Nephron progenitor cell (in vitro differentiated cells): Measurements from ENCODE around the gene HTATSF1.

Source experiments
- DNase-seq: peaks from one replicate; pipeline ENCODE4 v3.0.0; 2021
- H3K27ac Mint-ChIP-seq: 2 replicates; pipeline ENCODE4 v1.8.0; 2021; ENCODE audit warnings: mild to moderate bottlenecking, moderate library complexity, mixed read lengths
- H3K27me3 Mint-ChIP-seq: 2 replicates; pipeline ENCODE4 v1.8.0; 2021; ENCODE audit warnings: mild to moderate bottlenecking, low read depth, mixed read lengths; ENCODE audit not compliant: poor library complexity
- H3K36me3 Mint-ChIP-seq: 2 replicates; pipeline ENCODE4 v1.8.0; 2021; ENCODE audit warnings: low read depth, mixed read lengths
- H3K4me1 Mint-ChIP-seq: 2 replicates; pipeline ENCODE4 v1.8.0; 2021; ENCODE audit warnings: mixed read lengths
- H3K4me3 Mint-ChIP-seq: 2 replicates; pipeline ENCODE4 v1.8.0; 2021; ENCODE audit warnings: mild to moderate bottlenecking, moderate library complexity, mixed read lengths
- H3K9me3 Mint-ChIP-seq: 2 replicates; pipeline ENCODE4 v1.8.0; 2021; ENCODE audit warnings: mild to moderate bottlenecking, moderate library complexity, mixed read lengths
- TF ChIP-seq, protein P1 (sequence below): fragments of 200-600 bp; sonication (generic); IDR thresholded peaks from 2 replicates; pipeline ENCODE4 v1.5.0; 2021; ENCODE audit warnings: antibody characterized with exemption

HTATSF1 gene

DNA sequence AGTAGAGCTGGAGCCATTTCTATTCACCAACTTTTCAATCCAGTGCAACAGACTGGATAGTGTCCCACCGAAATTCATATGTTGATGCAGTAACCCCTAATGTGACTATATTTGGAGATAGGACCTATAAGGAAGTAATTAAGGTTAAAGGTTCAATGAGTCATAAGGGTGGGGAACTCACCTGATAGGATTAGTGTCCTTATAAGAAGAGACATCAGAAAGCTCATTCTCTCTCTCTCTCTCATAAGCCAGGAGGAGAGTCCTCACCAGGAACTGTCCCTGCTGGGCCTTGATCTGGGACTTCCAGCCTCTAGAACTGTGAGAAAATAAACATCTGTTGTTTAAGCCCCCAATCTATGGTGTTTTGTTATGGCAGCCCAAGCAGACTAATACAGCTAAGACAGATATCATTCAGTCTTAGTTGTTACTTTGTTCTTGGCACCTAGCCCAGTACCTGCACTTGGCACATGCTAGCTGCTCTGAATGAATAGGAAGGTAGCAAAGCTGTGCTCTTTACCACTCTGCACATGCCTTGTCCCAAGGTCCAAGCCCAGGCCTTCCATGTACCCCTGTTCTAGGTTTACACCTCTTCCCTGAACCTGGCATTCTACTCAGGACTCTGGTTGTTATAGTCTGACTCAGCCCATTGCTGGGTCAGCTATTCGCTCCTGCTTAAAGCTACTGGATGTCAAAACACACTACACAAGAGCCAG is 28.8 kb upstream of the HTATSF1 start:
- TF ChIP-seq, protein P1, sequence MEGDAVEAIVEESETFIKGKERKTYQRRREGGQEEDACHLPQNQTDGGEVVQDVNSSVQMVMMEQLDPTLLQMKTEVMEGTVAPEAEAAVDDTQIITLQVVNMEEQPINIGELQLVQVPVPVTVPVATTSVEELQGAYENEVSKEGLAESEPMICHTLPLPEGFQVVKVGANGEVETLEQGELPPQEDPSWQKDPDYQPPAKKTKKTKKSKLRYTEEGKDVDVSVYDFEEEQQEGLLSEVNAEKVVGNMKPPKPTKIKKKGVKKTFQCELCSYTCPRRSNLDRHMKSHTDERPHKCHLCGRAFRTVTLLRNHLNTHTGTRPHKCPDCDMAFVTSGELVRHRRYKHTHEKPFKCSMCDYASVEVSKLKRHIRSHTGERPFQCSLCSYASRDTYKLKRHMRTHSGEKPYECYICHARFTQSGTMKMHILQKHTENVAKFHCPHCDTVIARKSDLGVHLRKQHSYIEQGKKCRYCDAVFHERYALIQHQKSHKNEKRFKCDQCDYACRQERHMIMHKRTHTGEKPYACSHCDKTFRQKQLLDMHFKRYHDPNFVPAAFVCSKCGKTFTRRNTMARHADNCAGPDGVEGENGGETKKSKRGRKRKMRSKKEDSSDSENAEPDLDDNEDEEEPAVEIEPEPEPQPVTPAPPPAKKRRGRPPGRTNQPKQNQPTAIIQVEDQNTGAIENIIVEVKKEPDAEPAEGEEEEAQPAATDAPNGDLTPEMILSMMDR: no peak
- H3K9me3 Mint-ChIP-seq: peaks cover 25% of the 10 kb centered on the region
- H3K36me3 Mint-ChIP-seq: no peaks in the 10 kb centered on the region
- H3K4me3 Mint-ChIP-seq: no peak overlapping the region
- no peak overlapping the region for H3K27ac Mint-ChIP-seq
- H3K27me3 Mint-ChIP-seq: peaks cover 7% of the 10 kb centered on the region
- H3K4me1 Mint-ChIP-seq: no peaks in the 10 kb centered on the region
- no peak for DNase-seq

DNA sequence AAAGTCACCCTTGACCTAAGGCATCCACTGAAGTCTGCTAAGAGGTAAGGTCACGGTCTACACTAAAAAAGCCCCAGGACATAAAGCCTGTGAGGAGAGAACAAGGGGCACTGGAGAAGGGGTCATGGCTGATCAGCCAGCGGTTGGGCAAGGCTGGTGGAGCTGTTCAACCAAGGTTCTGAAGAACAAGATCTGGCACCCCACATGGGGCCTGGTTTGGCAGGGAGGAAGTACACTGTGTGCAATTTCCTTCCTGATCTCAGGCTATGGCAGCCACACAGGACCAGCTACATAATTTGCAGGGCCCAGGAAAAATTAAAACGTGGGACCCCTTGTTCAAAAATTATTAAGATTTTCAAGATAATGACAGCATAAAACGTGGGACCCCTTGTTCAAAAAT is 23.7 kb upstream of the HTATSF1 start:
- H3K27ac Mint-ChIP-seq: no peak overlapping the region
- H3K9me3 Mint-ChIP-seq: peaks cover 30% of the 10 kb centered on the region

DNA sequence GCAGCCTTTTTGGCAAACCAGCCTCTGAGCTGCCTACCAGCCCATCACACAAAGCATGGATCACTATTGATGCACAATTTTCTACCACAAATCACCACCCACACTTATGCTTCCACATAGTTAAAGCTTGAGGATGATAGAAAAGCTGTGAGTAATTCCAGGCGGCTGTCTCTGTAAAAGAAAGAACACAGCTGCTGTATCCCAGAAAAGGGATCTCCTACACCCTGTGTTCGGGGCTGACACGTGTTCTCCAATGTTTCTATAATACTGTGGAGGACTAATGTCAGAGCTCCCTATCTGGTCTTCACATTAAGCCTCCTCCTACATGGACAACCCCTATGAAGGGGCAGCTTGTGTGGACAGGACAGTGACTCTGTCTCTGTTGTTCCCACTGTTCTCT is 22.2 kb upstream of the HTATSF1 start:
- H3K9me3 Mint-ChIP-seq: peaks cover 32% of the 10 kb centered on the region
- H3K27me3 Mint-ChIP-seq: peaks cover 16% of the 10 kb centered on the region
- no peak overlapping the region for H3K27ac Mint-ChIP-seq
- no peak for DNase-seq
- TF ChIP-seq, protein P1: no peak
- no peaks in the 10 kb centered on the region for H3K36me3 Mint-ChIP-seq
- no peak overlapping the region for H3K4me3 Mint-ChIP-seq
- no peaks in the 10 kb centered on the region for H3K4me1 Mint-ChIP-seq

More for the DNA sequence above, 23.7 kb upstream of the HTATSF1 start:
- H3K36me3 Mint-ChIP-seq: no peaks in the 10 kb centered on the region
- DNase-seq: no peak
- peaks cover 19% of the 10 kb centered on the region for H3K27me3 Mint-ChIP-seq
- H3K4me1 Mint-ChIP-seq: no peaks in the 10 kb centered on the region
- H3K4me3 Mint-ChIP-seq: no peak overlapping the region
- TF ChIP-seq, protein P1: no peak

DNA sequence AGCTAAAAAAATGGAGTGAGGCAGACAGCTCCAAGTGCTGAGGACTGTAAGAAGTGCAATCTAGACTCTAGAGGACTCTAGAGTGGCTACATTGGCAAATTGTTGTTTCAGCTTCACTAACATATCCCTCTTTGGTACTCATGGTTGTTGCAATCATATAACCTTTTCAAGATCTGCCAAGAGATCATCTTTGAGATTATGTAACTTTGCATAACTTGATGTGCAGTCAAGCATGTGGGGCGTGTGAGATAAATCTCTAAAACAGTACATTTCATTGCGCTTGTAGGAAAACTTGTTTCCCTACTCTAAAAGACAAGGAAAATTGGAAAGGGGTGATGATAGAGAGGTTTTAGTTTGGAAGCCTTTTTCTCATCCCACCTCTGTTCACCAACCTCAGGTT is 20.9 kb upstream of the HTATSF1 start:
- Mint-ChIP-seq H3K4me3 (no peak overlapping the region), H3K27me3 (peaks cover 16% of the 10 kb centered on the region), H3K9me3 (peaks cover 36% of the 10 kb centered on the region), H3K36me3 (no peaks in the 10 kb centered on the region), H3K4me1 (peaks cover 7% of the 10 kb centered on the region), H3K27ac (no peak overlapping the region)
- TF ChIP-seq, protein P1: no peak
- DNase-seq: no peak

DNA sequence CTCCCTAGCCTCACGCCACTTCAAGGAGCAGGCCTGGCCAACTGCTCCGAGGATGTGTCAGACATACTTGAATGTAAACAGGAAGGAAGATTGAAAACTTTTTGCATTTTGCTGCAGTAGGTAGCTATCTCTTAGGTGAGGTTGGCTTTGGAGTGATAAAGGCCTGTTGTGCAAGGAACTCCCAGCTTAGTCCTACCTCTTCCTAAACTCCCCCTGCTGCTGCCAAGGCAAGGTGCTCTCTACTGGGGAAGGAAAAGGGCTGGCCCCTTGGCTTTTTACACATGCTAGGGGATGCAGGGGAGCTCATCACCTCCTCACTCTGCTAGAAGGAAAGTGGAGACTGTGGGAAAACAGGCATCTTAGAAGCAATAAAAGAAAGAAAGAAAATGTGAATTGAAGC is 20.4 kb upstream of the HTATSF1 start:
- Mint-ChIP-seq H3K4me3 (no peak overlapping the region), H3K36me3 (no peaks in the 10 kb centered on the region), H3K27me3 (peaks cover 14% of the 10 kb centered on the region), H3K27ac (no peak overlapping the region), H3K4me1 (peaks cover 7% of the 10 kb centered on the region), H3K9me3 (peaks cover 33% of the 10 kb centered on the region)
- TF ChIP-seq, protein P1: no peak
- no peak for DNase-seq

DNA sequence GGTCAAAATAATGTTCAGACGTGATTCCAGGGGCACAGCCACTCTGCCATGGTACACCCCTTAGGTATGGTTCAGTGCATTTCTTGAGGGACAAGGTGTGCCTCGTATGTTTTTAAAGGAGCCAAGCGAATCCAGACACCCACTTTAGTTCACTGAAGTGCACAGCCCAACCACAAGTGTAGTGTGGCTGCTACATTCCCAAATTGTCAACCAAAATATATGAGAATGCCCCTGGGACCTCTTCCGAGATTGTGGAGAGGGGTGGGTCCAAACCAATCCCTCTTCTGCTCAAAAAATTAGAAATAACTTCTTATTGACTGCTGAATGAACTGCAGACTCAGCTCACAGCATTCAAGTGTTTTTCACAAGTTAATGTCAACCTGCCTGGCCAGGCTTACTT is 17.0 kb upstream of the HTATSF1 start:
- H3K27ac Mint-ChIP-seq: no peak overlapping the region
- peaks cover 7% of the 10 kb centered on the region for H3K4me1 Mint-ChIP-seq
- TF ChIP-seq, protein P1: no peak
- peaks cover 22% of the 10 kb centered on the region for H3K27me3 Mint-ChIP-seq
- H3K9me3 Mint-ChIP-seq: peaks cover 41% of the 10 kb centered on the region
- no peak for DNase-seq
- no peaks in the 10 kb centered on the region for H3K36me3 Mint-ChIP-seq
- no peak overlapping the region for H3K4me3 Mint-ChIP-seq
